HepG2 (cell line): ENCODE results near the gene LOX. TPM values are rescaled to one million over a fixed set of nuclear protein-coding genes. Genes with fewer than 3 reads are reported as not detected.

Experiments
- CBX1 ChIP-seq: IDR thresholded peaks from one replicate; pipeline ENCODE4 v1.6.1; 2016; ENCODE audit warnings: antibody characterized with exemption, low read depth
- CENPX ChIP-seq: sonication (generic); formaldehyde crosslinking; IDR thresholded peaks from 2 replicates; pipeline ENCODE4 v1.9.0; 2021; ENCODE audit warnings: mild to moderate bottlenecking, missing genetic modification reagents, moderate library complexity
- GLI4 ChIP-seq: sonication (generic); formaldehyde crosslinking; IDR thresholded peaks from 2 replicates; pipeline ENCODE4 v1.5.1; 2020; ENCODE audit warnings: missing genetic modification reagents, mild to moderate bottlenecking, moderate library complexity, borderline replicate concordance
- HOXA9 ChIP-seq: sonication (generic); formaldehyde crosslinking; IDR thresholded peaks from 2 replicates; pipeline ENCODE4 v1.8.1; 2022; ENCODE audit warnings: missing genetic modification reagents, mild to moderate bottlenecking, moderate library complexity, borderline replicate concordance
- SAFB2 ChIP-seq: sonication (generic); formaldehyde crosslinking; IDR thresholded peaks from 2 replicates; pipeline ENCODE4 v1.5.1; 2020; ENCODE audit warnings: missing genetic modification reagents, low read depth, mild to moderate bottlenecking, borderline replicate concordance
- SIX4 ChIP-seq: sonication (generic); formaldehyde crosslinking; IDR thresholded peaks from 2 replicates; pipeline ENCODE4 v1.4.0; 2020; ENCODE audit warnings: missing genetic modification reagents
- ZC3H4 ChIP-seq: sonication (generic); formaldehyde crosslinking; IDR thresholded peaks from 2 replicates; pipeline ENCODE4 v1.4.0; 2020; ENCODE audit warnings: missing genetic modification reagents, borderline replicate concordance
- ZNF251 ChIP-seq: sonication (generic); formaldehyde crosslinking; IDR thresholded peaks from 2 replicates; pipeline ENCODE4 v1.9.0; 2021; ENCODE audit warnings: mild to moderate bottlenecking, missing genetic modification reagents
- ZNF431 ChIP-seq: sonication (generic); formaldehyde crosslinking; IDR thresholded peaks from 2 replicates; pipeline ENCODE4 v1.9.0; 2022; ENCODE audit warnings: missing genetic modification reagents, low read depth, mild to moderate bottlenecking, borderline replicate concordance
- ZNF550 ChIP-seq: sonication (generic); formaldehyde crosslinking; IDR thresholded peaks from 2 replicates; pipeline ENCODE4 v1.4.0; 2020; ENCODE audit warnings: mild to moderate bottlenecking, missing genetic modification reagents, borderline replicate concordance
- ZNF788 ChIP-seq: sonication (generic); formaldehyde crosslinking; IDR thresholded peaks from 2 replicates; pipeline ENCODE4 v1.5.0; 2020; ENCODE audit warnings: mild to moderate bottlenecking, missing genetic modification reagents, borderline replicate concordance
- ZNF839 ChIP-seq: sonication (generic); formaldehyde crosslinking; IDR thresholded peaks from 2 replicates; pipeline ENCODE4 v1.4.0; 2020; ENCODE audit warnings: missing genetic modification reagents, mild to moderate bottlenecking, borderline replicate concordance
- ZSCAN20 ChIP-seq: sonication (generic); formaldehyde crosslinking; IDR thresholded peaks from 2 replicates; pipeline ENCODE4 v1.4.0; 2020; ENCODE audit warnings: missing genetic modification reagents, mild to moderate bottlenecking, borderline replicate concordance
- ZSCAN25 ChIP-seq: sonication (generic); formaldehyde crosslinking; IDR thresholded peaks from 2 replicates; pipeline ENCODE4 v1.8.0; 2022; ENCODE audit warnings: mild to moderate bottlenecking, missing genetic modification reagents
- ZSCAN30 ChIP-seq: sonication (generic); formaldehyde crosslinking; IDR thresholded peaks from 2 replicates; pipeline ENCODE4 v1.5.0; 2020; ENCODE audit warnings: mild to moderate bottlenecking, missing genetic modification reagents
- polyA plus RNA-seq, 8 experiments: library from polyadenylated mRNA; depleted of rRNA in 3 of 8; stranded (reverse) in 7 of 8; unstranded in 1 of 8; fragments of >200 nt; fragmentation: Illumina TruSeq in 4 of 8; extraction: Trizol in 4 of 8; gene quantifications; 2 replicates each; pipeline versions ENCODE4 v1.2.1 to v1.2.3, GENCODE V29; 2011 to 2016; ENCODE audit warnings: low read depth in 4 of 8, missing spikeins in 1 of 8, mixed read lengths in 1 of 8; ENCODE audit not compliant: insufficient read depth in 1 of 8
- total RNA-seq, 5 experiments: library from RNA; depleted of rRNA; stranded (reverse); fragments of >200 nt; fragmentation: Illumina TruSeq; extraction: Trizol; gene quantifications; 2 replicates each; pipeline ENCODE4 v1.2.3, GENCODE V29; 2016; ENCODE audit warnings: low read depth in 1 of 5
- TF ChIP-seq, protein P1 (sequence below): sonication (generic); formaldehyde crosslinking; IDR thresholded peaks from 2 replicates; pipeline ENCODE4 v1.8.1; 2023; ENCODE audit warnings: mild to moderate bottlenecking, inconsistent platforms, moderate library complexity, missing genetic modification reagents, borderline replicate concordance
- TF ChIP-seq, protein P2 (sequence below): sonication (generic); formaldehyde crosslinking; IDR thresholded peaks from 2 replicates; pipeline ENCODE4 v1.5.0; 2020; ENCODE audit warnings: mild to moderate bottlenecking, missing genetic modification reagents, borderline replicate concordance
- TF ChIP-seq, protein P3 (sequence below): IDR thresholded peaks from 2 replicates; pipeline ENCODE4 v1.6.1; 2018; ENCODE audit warnings: missing genetic modification reagents, mild to moderate bottlenecking, missing compliant biosample characterization

Gene LOX
- total and polyA plus RNA-seq, 2 of the 13 experiments (the other 11 are each of a cell fraction or from before 2014, with no cell fraction given) = 0.73 to 173 TPM

DNA sequence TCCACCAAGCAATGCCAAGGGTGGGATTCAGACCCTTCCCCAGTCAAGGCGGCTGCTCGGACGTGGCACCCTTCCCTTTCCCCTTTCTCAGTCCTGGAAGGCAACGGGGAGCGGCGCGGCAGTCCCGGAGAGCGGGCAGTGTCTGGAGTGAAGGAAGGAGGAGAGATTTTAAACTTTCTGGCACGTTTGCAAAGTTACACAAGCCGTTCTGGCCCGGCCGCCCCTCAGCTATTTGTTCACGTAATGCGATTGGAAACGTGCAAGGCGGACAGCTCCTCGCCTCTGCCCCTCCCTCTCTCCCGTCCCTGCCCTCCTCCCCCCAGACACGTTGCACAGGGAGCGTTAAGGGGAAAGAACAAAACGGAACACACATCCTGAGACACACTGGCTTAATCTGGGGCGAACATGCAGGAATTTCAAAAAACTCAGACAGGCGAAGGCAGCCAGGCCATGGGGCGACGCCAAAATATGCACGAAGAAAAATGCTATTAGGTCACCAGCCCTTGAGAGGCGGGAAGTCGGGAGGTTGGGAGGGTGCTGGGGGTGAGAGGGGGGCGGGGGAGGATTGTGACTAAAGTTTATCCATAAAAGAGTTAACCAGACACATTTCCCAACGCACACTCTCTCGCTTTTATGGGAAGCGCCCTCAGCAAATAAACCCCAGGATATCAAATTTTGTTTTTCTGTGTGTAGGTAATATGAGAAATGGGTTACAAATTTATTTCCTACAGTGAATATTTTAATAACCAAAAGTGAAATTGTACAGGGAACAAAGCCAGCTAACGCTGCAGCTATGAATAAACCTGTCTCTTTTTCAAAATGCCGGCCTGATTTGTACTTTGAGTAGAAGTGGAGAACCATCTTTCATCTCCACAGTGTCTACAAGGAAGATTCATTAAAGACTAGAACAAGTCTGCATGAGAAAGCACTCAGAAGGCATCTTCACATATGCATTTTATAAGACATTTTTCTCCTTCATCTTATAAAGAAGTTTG lies at the start of gene LOX (continued):
- TF ChIP-seq ZSCAN20 (CRISPR knock-in tag) (no peak), CBX1 (peak; percentile 67), ZNF550 (CRISPR knock-in tag) (no peak), HOXA9 (CRISPR knock-in tag) (no peak), ZNF431 (CRISPR knock-in tag) (peak; percentile 71; the same call in 1 of the 2 replicates), ZNF788 (no peak; the same call in 1 of the 2 replicates), GLI4 (no peak), ZC3H4 (CRISPR knock-in tag) (no peak), ZSCAN30 (CRISPR knock-in tag) (no peak), CENPX (CRISPR knock-in tag) (no peak), SAFB2 (CRISPR knock-in tag) (no peak), ZNF251 (CRISPR knock-in tag) (no peak), ZNF839 (no peak), SIX4 (CRISPR knock-in tag) (no peak), ZSCAN25 (CRISPR knock-in tag) (no peak)
- TF ChIP-seq, protein P1, sequence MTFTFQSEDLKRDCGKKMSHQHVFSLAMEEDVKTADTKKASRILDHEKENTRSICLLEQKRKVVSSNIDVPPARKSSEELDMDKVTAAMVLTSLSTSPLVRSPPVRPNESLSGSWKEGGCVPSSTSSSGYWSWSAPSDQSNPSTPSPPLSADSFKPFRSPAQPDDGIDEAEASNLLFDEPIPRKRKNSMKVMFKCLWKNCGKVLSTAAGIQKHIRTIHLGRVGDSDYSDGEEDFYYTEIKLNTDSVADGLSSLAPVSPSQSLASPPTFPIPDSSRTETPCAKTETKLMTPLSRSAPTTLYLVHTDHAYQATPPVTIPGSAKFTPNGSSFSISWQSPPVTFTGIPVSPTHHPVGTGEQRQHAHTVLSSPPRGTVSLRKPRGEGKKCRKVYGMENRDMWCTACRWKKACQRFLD (CRISPR knock-in tag) = no peak
- TF ChIP-seq, protein P2, sequence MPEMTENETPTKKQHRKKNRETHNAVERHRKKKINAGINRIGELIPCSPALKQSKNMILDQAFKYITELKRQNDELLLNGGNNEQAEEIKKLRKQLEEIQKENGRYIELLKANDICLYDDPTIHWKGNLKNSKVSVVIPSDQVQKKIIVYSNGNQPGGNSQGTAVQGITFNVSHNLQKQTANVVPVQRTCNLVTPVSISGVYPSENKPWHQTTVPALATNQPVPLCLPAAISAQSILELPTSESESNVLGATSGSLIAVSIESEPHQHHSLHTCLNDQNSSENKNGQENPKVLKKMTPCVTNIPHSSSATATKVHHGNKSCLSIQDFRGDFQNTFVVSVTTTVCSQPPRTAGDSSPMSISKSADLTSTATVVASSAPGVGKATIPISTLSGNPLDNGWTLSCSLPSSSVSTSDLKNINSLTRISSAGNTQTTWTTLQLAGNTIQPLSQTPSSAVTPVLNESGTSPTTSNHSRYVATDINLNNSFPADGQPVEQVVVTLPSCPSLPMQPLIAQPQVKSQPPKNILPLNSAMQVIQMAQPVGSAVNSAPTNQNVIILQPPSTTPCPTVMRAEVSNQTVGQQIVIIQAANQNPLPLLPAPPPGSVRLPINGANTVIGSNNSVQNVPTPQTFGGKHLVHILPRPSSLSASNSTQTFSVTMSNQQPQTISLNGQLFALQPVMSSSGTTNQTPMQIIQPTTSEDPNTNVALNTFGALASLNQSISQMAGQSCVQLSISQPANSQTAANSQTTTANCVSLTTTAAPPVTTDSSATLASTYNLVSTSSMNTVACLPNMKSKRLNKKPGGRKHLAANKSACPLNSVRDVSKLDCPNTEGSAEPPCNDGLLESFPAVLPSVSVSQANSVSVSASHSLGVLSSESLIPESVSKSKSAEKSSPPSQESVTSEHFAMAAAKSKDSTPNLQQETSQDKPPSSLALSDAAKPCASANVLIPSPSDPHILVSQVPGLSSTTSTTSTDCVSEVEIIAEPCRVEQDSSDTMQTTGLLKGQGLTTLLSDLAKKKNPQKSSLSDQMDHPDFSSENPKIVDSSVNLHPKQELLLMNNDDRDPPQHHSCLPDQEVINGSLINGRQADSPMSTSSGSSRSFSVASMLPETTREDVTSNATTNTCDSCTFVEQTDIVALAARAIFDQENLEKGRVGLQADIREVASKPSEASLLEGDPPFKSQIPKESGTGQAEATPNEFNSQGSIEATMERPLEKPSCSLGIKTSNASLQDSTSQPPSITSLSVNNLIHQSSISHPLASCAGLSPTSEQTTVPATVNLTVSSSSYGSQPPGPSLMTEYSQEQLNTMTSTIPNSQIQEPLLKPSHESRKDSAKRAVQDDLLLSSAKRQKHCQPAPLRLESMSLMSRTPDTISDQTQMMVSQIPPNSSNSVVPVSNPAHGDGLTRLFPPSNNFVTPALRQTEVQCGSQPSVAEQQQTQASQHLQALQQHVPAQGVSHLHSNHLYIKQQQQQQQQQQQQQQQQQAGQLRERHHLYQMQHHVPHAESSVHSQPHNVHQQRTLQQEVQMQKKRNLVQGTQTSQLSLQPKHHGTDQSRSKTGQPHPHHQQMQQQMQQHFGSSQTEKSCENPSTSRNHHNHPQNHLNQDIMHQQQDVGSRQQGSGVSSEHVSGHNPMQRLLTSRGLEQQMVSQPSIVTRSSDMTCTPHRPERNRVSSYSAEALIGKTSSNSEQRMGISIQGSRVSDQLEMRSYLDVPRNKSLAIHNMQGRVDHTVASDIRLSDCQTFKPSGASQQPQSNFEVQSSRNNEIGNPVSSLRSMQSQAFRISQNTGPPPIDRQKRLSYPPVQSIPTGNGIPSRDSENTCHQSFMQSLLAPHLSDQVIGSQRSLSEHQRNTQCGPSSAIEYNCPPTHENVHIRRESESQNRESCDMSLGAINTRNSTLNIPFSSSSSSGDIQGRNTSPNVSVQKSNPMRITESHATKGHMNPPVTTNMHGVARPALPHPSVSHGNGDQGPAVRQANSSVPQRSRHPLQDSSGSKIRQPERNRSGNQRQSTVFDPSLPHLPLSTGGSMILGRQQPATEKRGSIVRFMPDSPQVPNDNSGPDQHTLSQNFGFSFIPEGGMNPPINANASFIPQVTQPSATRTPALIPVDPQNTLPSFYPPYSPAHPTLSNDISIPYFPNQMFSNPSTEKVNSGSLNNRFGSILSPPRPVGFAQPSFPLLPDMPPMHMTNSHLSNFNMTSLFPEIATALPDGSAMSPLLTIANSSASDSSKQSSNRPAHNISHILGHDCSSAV (CRISPR knock-in tag) = no peak
- TF ChIP-seq, protein P3, sequence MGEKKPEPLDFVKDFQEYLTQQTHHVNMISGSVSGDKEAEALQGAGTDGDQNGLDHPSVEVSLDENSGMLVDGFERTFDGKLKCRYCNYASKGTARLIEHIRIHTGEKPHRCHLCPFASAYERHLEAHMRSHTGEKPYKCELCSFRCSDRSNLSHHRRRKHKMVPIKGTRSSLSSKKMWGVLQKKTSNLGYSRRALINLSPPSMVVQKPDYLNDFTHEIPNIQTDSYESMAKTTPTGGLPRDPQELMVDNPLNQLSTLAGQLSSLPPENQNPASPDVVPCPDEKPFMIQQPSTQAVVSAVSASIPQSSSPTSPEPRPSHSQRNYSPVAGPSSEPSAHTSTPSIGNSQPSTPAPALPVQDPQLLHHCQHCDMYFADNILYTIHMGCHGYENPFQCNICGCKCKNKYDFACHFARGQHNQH = no peak
